HEK293T (cell line): ENCODE results near the gene HTATIP2.

Source experiments
- BHLHE40 ChIP-seq: fragments of 450-650 bp; IDR thresholded peaks from 2 replicates; pipeline ENCODE4 v1.6.1; 2016; ENCODE audit warnings: mild to moderate bottlenecking, moderate library complexity, borderline replicate concordance
- ELF4 ChIP-seq: fragments of 450-650 bp; IDR thresholded peaks from 2 replicates; pipeline ENCODE4 v1.6.1; 2017; ENCODE audit warnings: antibody characterized with exemption
- FOXA1 ChIP-seq: fragments of 450-650 bp; IDR thresholded peaks from 2 replicates; pipeline ENCODE4 v1.6.1; 2016; ENCODE audit warnings: mild to moderate bottlenecking
- FOXK2 ChIP-seq: fragments of 450-650 bp; IDR thresholded peaks from 2 replicates; pipeline ENCODE4 v1.6.1; 2016; ENCODE audit warnings: mild to moderate bottlenecking
- FOXM1 ChIP-seq: fragments of 450-650 bp; IDR thresholded peaks from 2 replicates; pipeline ENCODE4 v1.6.1; 2017; ENCODE audit warnings: mild to moderate bottlenecking, borderline replicate concordance
- L3MBTL2 ChIP-seq: fragments of 450-650 bp; conservative IDR thresholded peaks from 2 replicates; pipeline ENCODE4 v1.6.1; 2016; ENCODE audit warnings: mild to moderate bottlenecking
- SP1 ChIP-seq: fragments of 450-650 bp; IDR thresholded peaks from 2 replicates; pipeline ENCODE4 v1.6.1; 2017
- TARDBP ChIP-seq: fragments of 450-650 bp; IDR thresholded peaks from 2 replicates; pipeline ENCODE4 v1.6.1; 2016
- ZNF384 ChIP-seq: fragments of 450-650 bp; IDR thresholded peaks from 2 replicates; pipeline ENCODE4 v1.6.1; 2016

DNA sequence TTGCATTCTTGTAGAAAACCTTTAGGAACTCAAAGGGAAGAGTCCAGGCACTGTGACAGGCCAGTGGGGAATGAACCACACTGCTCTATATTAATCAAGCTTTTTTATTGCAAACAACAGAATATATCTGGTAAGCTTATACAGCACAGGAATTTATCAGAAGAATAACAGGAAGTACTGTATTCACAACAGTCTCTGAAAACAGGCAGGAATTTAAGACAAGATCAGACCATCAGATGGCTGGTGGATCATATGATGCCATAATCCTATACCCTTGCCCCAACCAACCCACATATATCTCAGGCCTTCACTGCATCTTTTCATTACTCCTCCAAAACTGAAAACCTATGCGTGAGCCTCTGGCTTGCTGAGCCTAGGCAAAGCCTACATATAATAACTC, 1.0 kb upstream of the HTATIP2 start:
- TF ChIP-seq SP1 (no peak), FOXK2 (no peak), FOXA1 (no peak), FOXM1 (no peak), BHLHE40 (no peak), ZNF384 (no peak), ELF4 (no peak), TARDBP (no peak), L3MBTL2 (no peak)
